K562 (cell line): Measurements from ENCODE around the gene NEXN. TPM values are rescaled to one million over a fixed set of nuclear protein-coding genes. Genes with fewer than 3 reads are reported as not detected.

Experiments
- ATAC-seq: fragments of 200-7000 bp; cut with Tn5 transposase; 3 replicates; pipeline ENCODE4 v1.9.1; 2020; ENCODE audit warnings: moderate library complexity
- BruUV-seq: library from RNA; stranded (reverse); fragments of 400-500 nt; replicated peaks from 2 replicates; lab custom pipeline; 2021; lab: Mats Ljungman, UMichigan
- CTCF ChIA-PET: fragments of 300-600 bp; formaldehyde crosslinking; extraction: SDS; loops from one replicate; lab custom pipeline; 2021; ENCODE audit warnings: low intra/inter-chr PET ratio; lab: Yijun Ruan, JAX
- POLR2A ChIA-PET: fragments of 300-600, 350-650 bp; sonication (Branson Sonifier 250); formaldehyde crosslinking; extraction: SDS; loops from one replicate; lab custom pipeline; 2021; ENCODE audit warnings: antibody characterized with exemption, inconsistent platforms; lab: Yijun Ruan, JAX
- DNase-seq, 4 experiments: peaks; one replicate each; pipeline versions ENCODE4 v3.0.0 to v3.0.0-alpha.2; 2011 to 2018; ENCODE audit warnings: low spot score in 3 of 4, mixed read lengths in 3 of 4; ENCODE audit errors: extremely low read depth in 1 of 4
- FAIRE-seq: peaks from 2 replicates; lab custom pipeline; 2011; peaks lifted over from hg19 to GRCh38; lab: Jason Lieb, UNC
- H2AFZ ChIP-seq: 2 replicates; pipeline ENCODE4 v1.6.0; 2011; ENCODE audit warnings: low read depth, low read length, control low read depth, inconsistent platforms
- H3K27ac ChIP-seq: fragments of 200-600 bp; 3 replicates; pipeline ENCODE4 v1.8.0; 2011; ENCODE audit warnings: low read depth, mild to moderate bottlenecking, control low read depth, inconsistent platforms, low read length, moderate library complexity, mixed read lengths; ENCODE audit errors: extremely low read depth
- H3K27me3 ChIP-seq, 2 experiments: fragments of 300-600 bp in 1 of 2; 2 replicates in 1 of 2; 3 replicates in 1 of 2; pipeline versions ENCODE4 v1.6.0 to v1.8.0; 2011; ENCODE audit warnings: inconsistent platforms in 2 of 2, low read length in 2 of 2, mild to moderate bottlenecking in 1 of 2, mixed read lengths in 1 of 2, moderate library complexity in 1 of 2; ENCODE audit not compliant: control insufficient read depth in 2 of 2, insufficient read depth in 2 of 2
- H3K36me3 ChIP-seq: fragments of 300-600 bp; 3 replicates; pipeline ENCODE4 v1.8.0; 2011; ENCODE audit warnings: mild to moderate bottlenecking, low read length, inconsistent platforms; ENCODE audit not compliant: control insufficient read depth, insufficient read depth
- H3K4me1 ChIP-seq, 2 experiments: fragments of 200-600 bp in 1 of 2; replicated peaks in 1 of 2; 2 replicates in 1 of 2; 3 replicates in 1 of 2; pipeline versions ENCODE4 v1.5.1 to v1.8.0; 2011; ENCODE audit warnings: inconsistent platforms in 2 of 2, low read length in 2 of 2, mild to moderate bottlenecking in 1 of 2, mixed read lengths in 1 of 2, moderate library complexity in 1 of 2; ENCODE audit not compliant: control insufficient read depth in 2 of 2, insufficient read depth in 2 of 2
- H3K4me2 ChIP-seq: 2 replicates; pipeline ENCODE4 v1.6.1; 2011; ENCODE audit warnings: low read length, control low read depth, inconsistent platforms, mixed read lengths; ENCODE audit not compliant: insufficient read depth
- H3K4me3 ChIP-seq: fragments of 200-600 bp; sonication (generic), shearing (Covaris generic); 2 replicates; pipeline ENCODE4 v1.5.1; 2016; ENCODE audit warnings: control low read depth, inconsistent platforms
- H3K79me2 ChIP-seq: fragments of 200-600 bp; 3 replicates; pipeline ENCODE4 v1.8.0; 2011; ENCODE audit warnings: low read length, inconsistent platforms; ENCODE audit not compliant: control insufficient read depth, insufficient read depth
- H3K9ac ChIP-seq, 2 experiments: 2 replicates each; pipeline versions ENCODE4 v1.6.0 to v1.6.1; 2011; ENCODE audit warnings: low read depth in 2 of 2, low read length in 2 of 2, control low read depth in 1 of 2, inconsistent platforms in 1 of 2, mild to moderate bottlenecking in 1 of 2, mixed read lengths in 1 of 2; ENCODE audit not compliant: insufficient read depth in 1 of 2
- H3K9me1 ChIP-seq: one replicate; pipeline ENCODE4 v1.6.0; 2011; ENCODE audit warnings: inconsistent platforms, mild to moderate bottlenecking, low read length, moderate library complexity; ENCODE audit not compliant: control insufficient read depth, insufficient read depth
- H3K9me3 ChIP-seq: replicated peaks from 2 replicates; pipeline ENCODE4 v1.5.1; 2011; ENCODE audit warnings: low read depth, low read length, inconsistent platforms; ENCODE audit not compliant: control insufficient read depth, insufficient read depth
- H4K20me1 ChIP-seq: replicated peaks from 2 replicates; pipeline ENCODE4 v1.6.1; 2011; ENCODE audit warnings: low read length, inconsistent platforms, mixed read lengths; ENCODE audit not compliant: control insufficient read depth, insufficient read depth
- HLTF ChIP-seq: fragments of 450-650 bp; IDR thresholded peaks from 2 replicates; pipeline ENCODE4 v1.6.1; 2016
- RAD21 ChIP-seq, 2 experiments: fragments of 250-450 bp in 1 of 2; fragments of 450-650 bp in 1 of 2; sonication (Bioruptor Pico) in 1 of 2; formaldehyde crosslinking in 1 of 2; IDR thresholded peaks in 1 of 2; conservative IDR thresholded peaks in 1 of 2; 2 replicates each; pipeline versions ENCODE4 v1.4.0 to v1.8.0; 2020 to 2022; ENCODE audit warnings: mild to moderate bottlenecking in 2 of 2, moderate library complexity in 1 of 2
- THRAP3 ChIP-seq: fragments of 450-650 bp; IDR thresholded peaks from 2 replicates; pipeline ENCODE4 v1.6.1; 2016; ENCODE audit warnings: mild to moderate bottlenecking, inconsistent platforms, borderline replicate concordance
- ZNF143 ChIP-seq: sonication (generic); formaldehyde crosslinking; IDR thresholded peaks from 2 replicates; pipeline ENCODE4 v1.9.0; 2022; ENCODE audit warnings: mild to moderate bottlenecking, missing genetic modification reagents
- WGBS: fragments of 100-300 bp; shearing (Covaris generic); methylation state at CpG from one replicate; pipeline ENCODE4 v1.1.6; 2016; ENCODE audit warnings: low coverage, mixed read lengths; ENCODE audit not compliant: insufficient coverage; ENCODE audit errors: missing lambda C conversion rate; 5-methylcytosine and 5-hydroxymethylcytosine counted together
- in situ Hi-C: fragments of 300-500 bp; cut with MboI; formaldehyde crosslinking; loops from 4 replicates; pipeline ENCODE4 v1.15.0; 2018; ENCODE audit warnings: inconsistent platforms, mixed read lengths
- intact Hi-C: fragments of 100-400 bp; cut with micrococcal nuclease; formaldehyde crosslinking; loops from 2 replicates; pipeline ENCODE4 v1.14.2; 2022
- polyA plus RNA-seq, 8 experiments: library from polyadenylated mRNA; depleted of rRNA in 4 of 8; stranded (reverse) in 5 of 8; unstranded in 3 of 8; fragments of >200 nt; fragmentation: Nextera tagmentation in 2 of 8; fragmentation: Illumina TruSeq in 1 of 8; extraction: Ambion mirVana in 2 of 8; extraction: Trizol in 1 of 8; gene quantifications; 2 replicates each; pipeline versions ENCODE4 v1.2.1 to v1.2.3, GENCODE V29; 2011 to 2014; ENCODE audit warnings: inconsistent platforms in 1 of 8, missing spikeins in 1 of 8
- total RNA-seq, 7 experiments: library from RNA; depleted of rRNA in 6 of 7; stranded (reverse); fragments of >200 nt in 6 of 7; fragmentation: Illumina TruSeq in 2 of 7; extraction: Trizol in 2 of 7; gene quantifications; 2 replicates each; pipeline versions ENCODE4 v1.2.1 to v1.2.3, GENCODE V29; 2011 to 2021; ENCODE audit warnings: low replicate concordance in 1 of 7
- TF ChIP-seq, protein P1 (sequence below): fragments of 250-450 bp; sonication (Bioruptor Pico); IDR thresholded peaks from 2 replicates; pipeline ENCODE4 v1.4.0; 2020; ENCODE audit warnings: mild to moderate bottlenecking
- TF ChIP-seq, protein P2 (sequence below), 2 experiments: fragments of 200-800 bp in 1 of 2; sonication (Bioruptor generic) in 1 of 2; sonication (generic) in 1 of 2; formaldehyde crosslinking in 1 of 2; IDR thresholded peaks in 1 of 2; conservative IDR thresholded peaks in 1 of 2; 2 replicates each; pipeline versions ENCODE4 v1.5.0 to v1.6.1; 2016 to 2020; ENCODE audit warnings: missing compliant biosample characterization in 1 of 2, missing genetic modification characterization in 1 of 2, missing genetic modification reagents in 1 of 2
- TF ChIP-seq, protein P3 (sequence below): fragments of 250-450 bp; sonication (Bioruptor Pico); IDR thresholded peaks from 2 replicates; pipeline ENCODE4 v1.5.0; 2020; ENCODE audit warnings: mild to moderate bottlenecking, borderline replicate concordance
- TF ChIP-seq, protein P4 (sequence below), 2 experiments: fragments of 450-650 bp; IDR thresholded peaks; 2 replicates each; pipeline ENCODE4 v1.6.1; 2018; ENCODE audit warnings: mild to moderate bottlenecking in 2 of 2, low read depth in 1 of 2; ENCODE audit not compliant: partially characterized antibody in 2 of 2

The NEXN gene
- total and polyA plus RNA-seq, 9 of the 15 experiments (the other 6 are each of a cell fraction or from before 2014, with no cell fraction given) = 0.18 to 1.8 (median 0.76) TPM

DNA sequence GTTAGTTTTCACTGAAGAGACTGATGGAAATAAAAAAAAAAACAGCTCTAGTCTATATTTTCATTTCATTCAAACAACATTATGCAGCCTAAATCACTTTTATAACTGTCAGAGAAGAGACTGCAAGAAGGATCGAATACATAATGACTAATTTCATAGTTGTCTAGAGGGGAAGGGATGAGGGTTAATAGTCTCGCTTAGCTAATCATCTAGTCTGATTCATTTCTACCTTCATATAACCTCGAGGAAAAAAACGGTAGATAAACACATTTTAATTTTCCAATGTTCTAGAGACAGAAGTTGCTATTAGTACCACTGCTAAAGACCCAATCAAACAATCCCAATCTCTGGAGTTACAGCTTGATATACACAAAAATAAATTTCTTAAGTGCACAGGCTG is 87.0 kb downstream of the NEXN start:
- ATAC-seq = no peak
- in situ Hi-C loops = loop anchor here (5.0 kb wide), 1 partner anchor 137 kb away; no protein-coding TSS in a partner anchor
- BruUV-seq = no TSS peak
- peak overlapping the region; percentile 67; the same call in 1 of the 2 replicates for H3K4me3 ChIP-seq
- ChIA-PET CTCF (interaction anchor here (0.6 kb wide), 1 partner anchor 216 kb away, joined by 3 read pairs; the partner anchor contains the start of gene USP33), POLR2A (interaction anchor here (0.6 to 7.9 kb wide), 11 partner anchors 8 to 882 kb away, joined by 3 to 199 read pairs (median 6); partner anchors contain the start of gene DNAJB4)
- H3K79me2 ChIP-seq = peaks cover 100% of the 10 kb centered on the region
- peaks cover 65% of the 10 kb centered on the region for H3K36me3 ChIP-seq
- peaks cover 27% of the 10 kb centered on the region for H4K20me1 ChIP-seq
- H3K27me3 ChIP-seq = no peaks in the 10 kb centered on the region
- no peak for FAIRE-seq
- no peaks in the 10 kb centered on the region for H3K9me1 ChIP-seq
- TF ChIP-seq, protein P1, sequence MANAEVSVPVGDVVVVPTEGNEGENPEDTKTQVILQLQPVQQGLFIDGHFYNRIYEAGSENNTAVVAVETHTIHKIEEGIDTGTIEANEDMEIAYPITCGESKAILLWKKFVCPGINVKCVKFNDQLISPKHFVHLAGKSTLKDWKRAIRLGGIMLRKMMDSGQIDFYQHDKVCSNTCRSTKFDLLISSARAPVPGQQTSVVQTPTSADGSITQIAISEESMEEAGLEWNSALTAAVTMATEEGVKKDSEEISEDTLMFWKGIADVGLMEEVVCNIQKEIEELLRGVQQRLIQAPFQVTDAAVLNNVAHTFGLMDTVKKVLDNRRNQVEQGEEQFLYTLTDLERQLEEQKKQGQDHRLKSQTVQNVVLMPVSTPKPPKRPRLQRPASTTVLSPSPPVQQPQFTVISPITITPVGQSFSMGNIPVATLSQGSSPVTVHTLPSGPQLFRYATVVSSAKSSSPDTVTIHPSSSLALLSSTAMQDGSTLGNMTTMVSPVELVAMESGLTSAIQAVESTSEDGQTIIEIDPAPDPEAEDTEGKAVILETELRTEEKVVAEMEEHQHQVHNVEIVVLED (CRISPR knock-in tag) = no peak
- TF ChIP-seq, protein P2, sequence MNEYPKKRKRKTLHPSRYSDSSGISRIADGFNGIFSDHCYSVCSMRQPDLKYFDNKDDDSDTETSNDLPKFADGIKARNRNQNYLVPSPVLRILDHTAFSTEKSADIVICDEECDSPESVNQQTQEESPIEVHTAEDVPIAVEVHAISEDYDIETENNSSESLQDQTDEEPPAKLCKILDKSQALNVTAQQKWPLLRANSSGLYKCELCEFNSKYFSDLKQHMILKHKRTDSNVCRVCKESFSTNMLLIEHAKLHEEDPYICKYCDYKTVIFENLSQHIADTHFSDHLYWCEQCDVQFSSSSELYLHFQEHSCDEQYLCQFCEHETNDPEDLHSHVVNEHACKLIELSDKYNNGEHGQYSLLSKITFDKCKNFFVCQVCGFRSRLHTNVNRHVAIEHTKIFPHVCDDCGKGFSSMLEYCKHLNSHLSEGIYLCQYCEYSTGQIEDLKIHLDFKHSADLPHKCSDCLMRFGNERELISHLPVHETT (CRISPR knock-in tag; conservative IDR thresholded peaks at IDR 0.05 in 1 of 2, IDR thresholded peaks at IDR 0.05 in 1 of 2) = no peak
- TF ChIP-seq RAD21 (CRISPR knock-in tag; conservative IDR thresholded peaks at IDR 0.05 in 1 of 2, IDR thresholded peaks at IDR 0.05 in 1 of 2) = no peak
- TF ChIP-seq, protein P3, sequence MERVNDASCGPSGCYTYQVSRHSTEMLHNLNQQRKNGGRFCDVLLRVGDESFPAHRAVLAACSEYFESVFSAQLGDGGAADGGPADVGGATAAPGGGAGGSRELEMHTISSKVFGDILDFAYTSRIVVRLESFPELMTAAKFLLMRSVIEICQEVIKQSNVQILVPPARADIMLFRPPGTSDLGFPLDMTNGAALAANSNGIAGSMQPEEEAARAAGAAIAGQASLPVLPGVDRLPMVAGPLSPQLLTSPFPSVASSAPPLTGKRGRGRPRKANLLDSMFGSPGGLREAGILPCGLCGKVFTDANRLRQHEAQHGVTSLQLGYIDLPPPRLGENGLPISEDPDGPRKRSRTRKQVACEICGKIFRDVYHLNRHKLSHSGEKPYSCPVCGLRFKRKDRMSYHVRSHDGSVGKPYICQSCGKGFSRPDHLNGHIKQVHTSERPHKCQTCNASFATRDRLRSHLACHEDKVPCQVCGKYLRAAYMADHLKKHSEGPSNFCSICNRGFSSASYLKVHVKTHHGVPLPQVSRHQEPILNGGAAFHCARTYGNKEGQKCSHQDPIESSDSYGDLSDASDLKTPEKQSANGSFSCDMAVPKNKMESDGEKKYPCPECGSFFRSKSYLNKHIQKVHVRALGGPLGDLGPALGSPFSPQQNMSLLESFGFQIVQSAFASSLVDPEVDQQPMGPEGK (CRISPR knock-in tag) = no peak
- no peak for TF ChIP-seq ZNF143
- TF ChIP-seq, protein P4, sequence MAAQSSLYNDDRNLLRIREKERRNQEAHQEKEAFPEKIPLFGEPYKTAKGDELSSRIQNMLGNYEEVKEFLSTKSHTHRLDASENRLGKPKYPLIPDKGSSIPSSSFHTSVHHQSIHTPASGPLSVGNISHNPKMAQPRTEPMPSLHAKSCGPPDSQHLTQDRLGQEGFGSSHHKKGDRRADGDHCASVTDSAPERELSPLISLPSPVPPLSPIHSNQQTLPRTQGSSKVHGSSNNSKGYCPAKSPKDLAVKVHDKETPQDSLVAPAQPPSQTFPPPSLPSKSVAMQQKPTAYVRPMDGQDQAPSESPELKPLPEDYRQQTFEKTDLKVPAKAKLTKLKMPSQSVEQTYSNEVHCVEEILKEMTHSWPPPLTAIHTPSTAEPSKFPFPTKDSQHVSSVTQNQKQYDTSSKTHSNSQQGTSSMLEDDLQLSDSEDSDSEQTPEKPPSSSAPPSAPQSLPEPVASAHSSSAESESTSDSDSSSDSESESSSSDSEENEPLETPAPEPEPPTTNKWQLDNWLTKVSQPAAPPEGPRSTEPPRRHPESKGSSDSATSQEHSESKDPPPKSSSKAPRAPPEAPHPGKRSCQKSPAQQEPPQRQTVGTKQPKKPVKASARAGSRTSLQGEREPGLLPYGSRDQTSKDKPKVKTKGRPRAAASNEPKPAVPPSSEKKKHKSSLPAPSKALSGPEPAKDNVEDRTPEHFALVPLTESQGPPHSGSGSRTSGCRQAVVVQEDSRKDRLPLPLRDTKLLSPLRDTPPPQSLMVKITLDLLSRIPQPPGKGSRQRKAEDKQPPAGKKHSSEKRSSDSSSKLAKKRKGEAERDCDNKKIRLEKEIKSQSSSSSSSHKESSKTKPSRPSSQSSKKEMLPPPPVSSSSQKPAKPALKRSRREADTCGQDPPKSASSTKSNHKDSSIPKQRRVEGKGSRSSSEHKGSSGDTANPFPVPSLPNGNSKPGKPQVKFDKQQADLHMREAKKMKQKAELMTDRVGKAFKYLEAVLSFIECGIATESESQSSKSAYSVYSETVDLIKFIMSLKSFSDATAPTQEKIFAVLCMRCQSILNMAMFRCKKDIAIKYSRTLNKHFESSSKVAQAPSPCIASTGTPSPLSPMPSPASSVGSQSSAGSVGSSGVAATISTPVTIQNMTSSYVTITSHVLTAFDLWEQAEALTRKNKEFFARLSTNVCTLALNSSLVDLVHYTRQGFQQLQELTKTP (IDR thresholded peaks at IDR 0.05; ENCODE audit: low read depth in 1 of 2, partially characterized antibody in 2 of 2) = no peak
- no peak for TF ChIP-seq THRAP3
- no peak for TF ChIP-seq HLTF
- 0 out of 5 replicates have a peak, but pooled peaks cover 0 to 4% of the 10 kb centered on the region in 2 experiments for H3K4me1 ChIP-seq
- H2AFZ ChIP-seq = no peak overlapping the region
- intact Hi-C loops = loop anchor here (5.0 to 10.0 kb wide), 2 partner anchors 79 to 293 kb away; partner anchors contain the start of gene ZZZ3
- H3K9me3 ChIP-seq = no peaks in the 10 kb centered on the region
- peak overlapping the region; percentile 91 for H3K4me2 ChIP-seq
- WGBS = 33% methylated on average over 4 of the region's 4 CpGs
- DNase-seq = no peak
- peak overlapping the region in 1 of 2 experiments; percentile 100; a peak in 2 of 4 replicates for H3K9ac ChIP-seq
- H3K27ac ChIP-seq = peak overlapping the region; percentile 11; the same call in 1 of the 3 replicates
